GM12878 (cell line): Measurements from ENCODE around the gene AURKAIP1. TPM values are rescaled to one million over a fixed set of nuclear protein-coding genes. Genes with fewer than 3 reads are reported as not detected.
A peak's percentile ranks its signal among the peaks of the same experiment; 100 is the strongest.

Source experiments
- ATF7 ChIP-seq: fragments of 450-650 bp; IDR thresholded peaks from 2 replicates; pipeline ENCODE4 v1.6.1; 2016; ENCODE audit warnings: low read depth, mild to moderate bottlenecking
- BCL3 ChIP-seq: IDR thresholded peaks from 2 replicates; pipeline ENCODE4 v1.6.1; 2011; ENCODE audit warnings: borderline replicate concordance, low read depth, mild to moderate bottlenecking, moderate library complexity, low read length; ENCODE audit not compliant: insufficient read depth, poor library complexity, severe bottlenecking
- BRCA1 ChIP-seq: IDR thresholded peaks from 2 replicates; pipeline ENCODE4 v1.6.1; 2011; ENCODE audit warnings: low read depth, low read length, improper control_type of control experiment
- CBFB ChIP-seq: IDR thresholded peaks from 2 replicates; pipeline ENCODE4 v1.6.1; 2016; ENCODE audit warnings: antibody characterized with exemption, low read depth
- CREB1 ChIP-seq: IDR thresholded peaks from 2 replicates; pipeline ENCODE4 v1.6.1; 2012; ENCODE audit warnings: low read depth, mild to moderate bottlenecking, inconsistent platforms
- FOS ChIP-seq: IDR thresholded peaks from 3 replicates; pipeline ENCODE4 v1.6.1; 2011; ENCODE audit warnings: borderline replicate concordance; ENCODE audit not compliant: insufficient read length; ENCODE audit errors: extremely low read depth
- FOXM1 ChIP-seq: IDR thresholded peaks from 2 replicates; pipeline ENCODE4 v1.6.1; 2012; ENCODE audit warnings: low read depth, mild to moderate bottlenecking, inconsistent platforms, low read length, moderate library complexity
- MEF2A ChIP-seq: IDR thresholded peaks from 2 replicates; pipeline ENCODE4 v1.6.1; 2011; ENCODE audit warnings: low read depth, mild to moderate bottlenecking, low read length, moderate library complexity; ENCODE audit not compliant: insufficient read depth
- MEF2B ChIP-seq: fragments of 450-650 bp; IDR thresholded peaks from 2 replicates; pipeline ENCODE4 v1.6.1; 2018; ENCODE audit warnings: mild to moderate bottlenecking, moderate library complexity; ENCODE audit not compliant: partially characterized antibody, poor library complexity, severe bottlenecking
- NFXL1 ChIP-seq: fragments of 450-650 bp; IDR thresholded peaks from 2 replicates; pipeline ENCODE4 v1.6.1; 2017; ENCODE audit warnings: antibody characterized with exemption, mild to moderate bottlenecking, borderline replicate concordance
- NR2C2 ChIP-seq: IDR thresholded peaks from 2 replicates; pipeline ENCODE4 v1.6.1; 2011; ENCODE audit warnings: borderline replicate concordance, low read depth; ENCODE audit not compliant: control insufficient read depth, insufficient read length
- NR2F1 ChIP-seq: fragments of 450-650 bp; conservative IDR thresholded peaks from 2 replicates; pipeline ENCODE4 v1.6.1; 2017; ENCODE audit warnings: mild to moderate bottlenecking
- NRF1 ChIP-seq: conservative IDR thresholded peaks from 2 replicates; pipeline ENCODE4 v1.6.1; 2011; ENCODE audit warnings: mild to moderate bottlenecking, low read depth, low read length, improper control_type of control experiment
- RBBP5 ChIP-seq: fragments of 200-600 bp; sonication (generic); conservative IDR thresholded peaks from 2 replicates; pipeline ENCODE4 v1.6.1; 2016
- SMAD5 ChIP-seq: IDR thresholded peaks from 2 replicates; pipeline ENCODE4 v1.6.1; 2016; ENCODE audit warnings: antibody characterized with exemption, low read depth
- SRF ChIP-seq, 2 experiments: IDR thresholded peaks; 2 replicates each; pipeline ENCODE4 v1.6.1; 2011; ENCODE audit warnings: low read depth in 2 of 2, low read length in 2 of 2, mild to moderate bottlenecking in 1 of 2, moderate library complexity in 1 of 2
- TCF12 ChIP-seq: IDR thresholded peaks from 2 replicates; pipeline ENCODE4 v1.6.1; 2011; ENCODE audit warnings: low read depth, mild to moderate bottlenecking, low read length
- TCF3 ChIP-seq: IDR thresholded peaks from 2 replicates; pipeline ENCODE4 v1.6.1; 2012; ENCODE audit warnings: low read depth, mild to moderate bottlenecking, low read length, borderline replicate concordance; ENCODE audit not compliant: insufficient read depth
- ZBED1 ChIP-seq: IDR thresholded peaks from 2 replicates; pipeline ENCODE4 v1.6.1; 2016; ENCODE audit warnings: borderline replicate concordance
- ZNF622 ChIP-seq: fragments of 450-650 bp; IDR thresholded peaks from 2 replicates; pipeline ENCODE4 v1.6.1; 2017; ENCODE audit warnings: mild to moderate bottlenecking, inconsistent platforms
- polyA plus RNA-seq, 11 experiments: library from polyadenylated mRNA; depleted of rRNA in 4 of 11; unstranded in 6 of 11; stranded (reverse) in 5 of 11; fragments of >200 nt; fragmentation: Nextera tagmentation in 4 of 11; fragmentation: Illumina TruSeq in 1 of 11; extraction: Ambion mirVana in 4 of 11; extraction: Trizol in 1 of 11; gene quantifications; 1 replicate in 1 of 11; 2 replicates in 10 of 11; pipeline versions ENCODE4 v1.2.1 to v1.2.3, GENCODE V29; 2011 to 2016; ENCODE audit warnings: inconsistent platforms in 2 of 11, missing spikeins in 2 of 11, low read depth in 1 of 11
- total RNA-seq, 4 experiments: library from RNA; depleted of rRNA in 3 of 4; stranded (reverse); fragments of >200 nt in 3 of 4; fragmentation: Illumina TruSeq in 1 of 4; extraction: Trizol in 1 of 4; gene quantifications; 2 replicates each; pipeline versions ENCODE4 v1.2.1 to v1.2.3, GENCODE V29; 2013 to 2021
- TF ChIP-seq, protein P1 (sequence below): fragments of 150-350 bp; IDR thresholded peaks from 2 replicates; pipeline ENCODE4 v1.6.1; 2014; ENCODE audit warnings: mild to moderate bottlenecking, low read depth, low read length
- TF ChIP-seq, protein P2 (sequence below): IDR thresholded peaks from 2 replicates; pipeline ENCODE4 v1.6.1; 2012; ENCODE audit warnings: mild to moderate bottlenecking, low read depth, low read length

Gene AURKAIP1
- total and polyA plus RNA-seq, 10 of the 15 experiments (the other 5 are each of a cell fraction or from before 2014, with no cell fraction given): 6.5 to 366 (median 120) TPM

DNA sequence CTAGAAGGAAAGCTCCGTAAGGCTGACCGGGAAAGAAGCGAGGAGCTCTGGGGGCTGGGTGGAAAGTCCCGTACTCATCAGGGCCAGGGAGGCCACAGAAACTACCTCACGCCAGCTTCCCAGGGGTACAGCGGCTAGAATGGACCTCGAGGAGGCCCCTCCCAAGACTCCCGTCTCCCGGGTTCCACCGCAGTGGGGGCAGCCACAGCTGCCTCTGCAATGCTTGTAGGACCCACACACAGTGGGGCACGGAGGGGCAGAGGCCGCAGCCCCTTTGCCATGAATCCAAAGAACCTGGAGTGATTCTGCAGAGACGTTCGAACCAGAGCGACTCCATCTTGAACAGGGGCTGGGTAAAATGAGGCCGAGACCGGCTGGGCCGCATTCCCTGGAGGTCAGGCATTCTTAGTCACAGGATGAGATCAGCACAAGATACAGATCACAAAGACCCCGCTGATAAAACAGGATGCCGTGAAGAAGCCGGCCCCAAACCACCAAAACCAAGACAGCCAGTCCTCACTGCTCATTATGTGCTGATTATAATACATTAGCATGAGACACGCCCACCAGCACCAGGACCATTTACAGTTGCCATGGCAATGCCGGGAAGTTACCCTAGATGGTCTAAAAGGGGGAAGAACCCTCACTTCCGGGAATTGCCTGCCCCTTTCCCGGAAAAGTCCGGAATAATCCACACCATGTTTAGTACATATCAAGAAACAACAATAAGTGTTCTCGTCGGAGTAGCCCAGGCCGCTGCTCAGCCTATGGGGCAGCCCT lies 47.6 kb upstream of the AURKAIP1 start (continued):
- TF ChIP-seq, protein P1, sequence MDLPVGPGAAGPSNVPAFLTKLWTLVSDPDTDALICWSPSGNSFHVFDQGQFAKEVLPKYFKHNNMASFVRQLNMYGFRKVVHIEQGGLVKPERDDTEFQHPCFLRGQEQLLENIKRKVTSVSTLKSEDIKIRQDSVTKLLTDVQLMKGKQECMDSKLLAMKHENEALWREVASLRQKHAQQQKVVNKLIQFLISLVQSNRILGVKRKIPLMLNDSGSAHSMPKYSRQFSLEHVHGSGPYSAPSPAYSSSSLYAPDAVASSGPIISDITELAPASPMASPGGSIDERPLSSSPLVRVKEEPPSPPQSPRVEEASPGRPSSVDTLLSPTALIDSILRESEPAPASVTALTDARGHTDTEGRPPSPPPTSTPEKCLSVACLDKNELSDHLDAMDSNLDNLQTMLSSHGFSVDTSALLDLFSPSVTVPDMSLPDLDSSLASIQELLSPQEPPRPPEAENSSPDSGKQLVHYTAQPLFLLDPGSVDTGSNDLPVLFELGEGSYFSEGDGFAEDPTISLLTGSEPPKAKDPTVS: no peak
- no peak for TF ChIP-seq FOS
- TF ChIP-seq SMAD5: no peak
- no peak for TF ChIP-seq ATF7
- TF ChIP-seq TCF12: no peak
- TF ChIP-seq TCF3: no peak
- no peak for TF ChIP-seq CBFB
- no peak for TF ChIP-seq BCL3
- no peak for TF ChIP-seq FOXM1
- no peak for TF ChIP-seq MEF2A
- no peak for TF ChIP-seq CREB1
- no peak for TF ChIP-seq NR2C2
- TF ChIP-seq NRF1: no peak
- TF ChIP-seq BRCA1: no peak
- TF ChIP-seq MEF2B: peak; percentile 18
- TF ChIP-seq ZBED1: no peak
- peak in 1 of 2 experiments; percentile 60; a peak in 1 of 4 replicates for TF ChIP-seq SRF (IDR thresholded peaks at IDR 0.05; ENCODE audit: low read depth in 2 of 2, low read length in 2 of 2)
- no peak for TF ChIP-seq ZNF622
- no peak for TF ChIP-seq RBBP5
- TF ChIP-seq NFXL1: no peak
- peak; percentile 35 for TF ChIP-seq NR2F1
- TF ChIP-seq, protein P2, sequence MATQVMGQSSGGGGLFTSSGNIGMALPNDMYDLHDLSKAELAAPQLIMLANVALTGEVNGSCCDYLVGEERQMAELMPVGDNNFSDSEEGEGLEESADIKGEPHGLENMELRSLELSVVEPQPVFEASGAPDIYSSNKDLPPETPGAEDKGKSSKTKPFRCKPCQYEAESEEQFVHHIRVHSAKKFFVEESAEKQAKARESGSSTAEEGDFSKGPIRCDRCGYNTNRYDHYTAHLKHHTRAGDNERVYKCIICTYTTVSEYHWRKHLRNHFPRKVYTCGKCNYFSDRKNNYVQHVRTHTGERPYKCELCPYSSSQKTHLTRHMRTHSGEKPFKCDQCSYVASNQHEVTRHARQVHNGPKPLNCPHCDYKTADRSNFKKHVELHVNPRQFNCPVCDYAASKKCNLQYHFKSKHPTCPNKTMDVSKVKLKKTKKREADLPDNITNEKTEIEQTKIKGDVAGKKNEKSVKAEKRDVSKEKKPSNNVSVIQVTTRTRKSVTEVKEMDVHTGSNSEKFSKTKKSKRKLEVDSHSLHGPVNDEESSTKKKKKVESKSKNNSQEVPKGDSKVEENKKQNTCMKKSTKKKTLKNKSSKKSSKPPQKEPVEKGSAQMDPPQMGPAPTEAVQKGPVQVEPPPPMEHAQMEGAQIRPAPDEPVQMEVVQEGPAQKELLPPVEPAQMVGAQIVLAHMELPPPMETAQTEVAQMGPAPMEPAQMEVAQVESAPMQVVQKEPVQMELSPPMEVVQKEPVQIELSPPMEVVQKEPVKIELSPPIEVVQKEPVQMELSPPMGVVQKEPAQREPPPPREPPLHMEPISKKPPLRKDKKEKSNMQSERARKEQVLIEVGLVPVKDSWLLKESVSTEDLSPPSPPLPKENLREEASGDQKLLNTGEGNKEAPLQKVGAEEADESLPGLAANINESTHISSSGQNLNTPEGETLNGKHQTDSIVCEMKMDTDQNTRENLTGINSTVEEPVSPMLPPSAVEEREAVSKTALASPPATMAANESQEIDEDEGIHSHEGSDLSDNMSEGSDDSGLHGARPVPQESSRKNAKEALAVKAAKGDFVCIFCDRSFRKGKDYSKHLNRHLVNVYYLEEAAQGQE: no peak
